NB4 (cell line): ENCODE measurements around the gene SYNPO.

ENCODE experiments used
- MYC ChIP-seq: IDR thresholded peaks from 2 replicates; pipeline ENCODE4 v1.6.1; 2011; ENCODE audit warnings: low read depth, low read length
- POLR2A ChIP-seq: IDR thresholded peaks from 2 replicates; pipeline ENCODE4 v1.6.1; 2011; ENCODE audit warnings: mild to moderate bottlenecking; ENCODE audit not compliant: insufficient read length; ENCODE audit errors: extremely low read depth
- TF ChIP-seq, protein P1 (sequence below): IDR thresholded peaks from one replicate; pipeline ENCODE4 v1.5.1; 2012; ENCODE audit warnings: low read depth, low read length
- TF ChIP-seq, protein P2 (sequence below): IDR thresholded peaks from 2 replicates; pipeline ENCODE4 v1.6.1; 2011; ENCODE audit warnings: low read depth, low read length

DNA sequence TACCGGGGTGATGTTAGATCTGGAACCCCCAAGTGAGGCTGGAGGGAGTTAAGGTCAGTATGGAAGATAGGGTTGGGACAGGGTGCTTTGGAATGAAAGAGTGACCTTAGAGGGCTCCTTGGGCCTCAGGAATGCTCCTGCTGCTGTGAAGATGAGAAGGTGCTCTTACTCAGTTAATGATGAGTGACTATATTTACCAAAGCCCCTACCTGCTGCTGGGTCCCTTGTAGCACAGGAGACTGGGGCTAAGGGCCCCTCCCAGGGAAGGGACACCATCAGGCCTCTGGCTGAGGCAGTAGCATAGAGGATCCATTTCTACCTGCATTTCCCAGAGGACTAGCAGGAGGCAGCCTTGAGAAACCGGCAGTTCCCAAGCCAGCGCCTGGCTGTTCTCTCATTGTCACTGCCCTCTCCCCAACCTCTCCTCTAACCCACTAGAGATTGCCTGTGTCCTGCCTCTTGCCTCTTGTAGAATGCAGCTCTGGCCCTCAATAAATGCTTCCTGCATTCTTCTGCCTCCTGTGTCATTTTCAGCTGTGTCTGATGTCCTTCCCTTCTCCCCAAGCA lies 18.3 kb downstream of the SYNPO start:
- TF ChIP-seq, protein P1, sequence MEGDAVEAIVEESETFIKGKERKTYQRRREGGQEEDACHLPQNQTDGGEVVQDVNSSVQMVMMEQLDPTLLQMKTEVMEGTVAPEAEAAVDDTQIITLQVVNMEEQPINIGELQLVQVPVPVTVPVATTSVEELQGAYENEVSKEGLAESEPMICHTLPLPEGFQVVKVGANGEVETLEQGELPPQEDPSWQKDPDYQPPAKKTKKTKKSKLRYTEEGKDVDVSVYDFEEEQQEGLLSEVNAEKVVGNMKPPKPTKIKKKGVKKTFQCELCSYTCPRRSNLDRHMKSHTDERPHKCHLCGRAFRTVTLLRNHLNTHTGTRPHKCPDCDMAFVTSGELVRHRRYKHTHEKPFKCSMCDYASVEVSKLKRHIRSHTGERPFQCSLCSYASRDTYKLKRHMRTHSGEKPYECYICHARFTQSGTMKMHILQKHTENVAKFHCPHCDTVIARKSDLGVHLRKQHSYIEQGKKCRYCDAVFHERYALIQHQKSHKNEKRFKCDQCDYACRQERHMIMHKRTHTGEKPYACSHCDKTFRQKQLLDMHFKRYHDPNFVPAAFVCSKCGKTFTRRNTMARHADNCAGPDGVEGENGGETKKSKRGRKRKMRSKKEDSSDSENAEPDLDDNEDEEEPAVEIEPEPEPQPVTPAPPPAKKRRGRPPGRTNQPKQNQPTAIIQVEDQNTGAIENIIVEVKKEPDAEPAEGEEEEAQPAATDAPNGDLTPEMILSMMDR = no peak
- TF ChIP-seq MYC (no peak), POLR2A (no peak)
- TF ChIP-seq, protein P2, sequence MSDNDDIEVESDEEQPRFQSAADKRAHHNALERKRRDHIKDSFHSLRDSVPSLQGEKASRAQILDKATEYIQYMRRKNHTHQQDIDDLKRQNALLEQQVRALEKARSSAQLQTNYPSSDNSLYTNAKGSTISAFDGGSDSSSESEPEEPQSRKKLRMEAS = no peak
